Measurements from ENCODE around the gene PRICKLE2. TPM values are rescaled to one million over a fixed set of nuclear protein-coding genes. Genes with fewer than 3 reads are reported as not detected.

Gene PRICKLE2
- total and polyA plus RNA-seq, 3 donors from 2014 or later: 5.5 to 10.1 (median 9.1) TPM

DNA sequence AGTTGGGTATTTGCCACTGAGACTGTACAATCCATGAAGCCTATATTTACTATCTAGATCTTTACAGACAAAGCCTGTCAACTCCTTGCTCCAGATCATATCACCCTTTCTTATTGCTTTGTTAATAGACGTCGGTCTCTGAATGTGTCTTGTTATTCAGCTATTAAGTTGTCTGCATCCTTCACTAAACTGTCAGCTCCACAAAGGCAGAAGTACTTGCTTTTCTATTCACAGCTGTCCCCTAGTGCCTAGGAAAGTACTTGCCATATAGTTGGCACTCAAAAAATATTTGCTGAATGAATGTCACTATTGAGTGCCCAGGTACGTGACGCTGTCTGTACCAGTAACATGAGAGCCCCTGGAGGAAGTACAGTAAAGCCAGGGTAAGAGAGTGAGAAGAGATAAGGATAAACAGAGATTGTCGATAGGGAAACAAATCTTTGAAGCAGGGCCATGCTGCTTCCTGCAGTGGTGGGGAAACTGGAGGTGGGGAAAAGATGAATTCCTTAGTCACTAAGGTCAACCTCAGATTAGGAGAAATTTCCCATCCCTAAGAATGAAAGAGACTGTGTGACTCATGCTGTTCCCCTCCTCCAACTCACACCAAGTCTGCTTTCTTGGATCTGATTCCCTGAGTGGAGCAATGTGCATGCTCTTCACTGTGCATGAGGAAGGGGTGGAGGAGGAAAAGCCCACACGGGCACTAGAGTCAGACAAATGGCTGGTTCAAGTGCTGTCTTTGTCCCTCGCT, 36.3 kb downstream of the PRICKLE2 start:
- 61 to 63% methylated on average over 7 of the region's 7 CpGs for WGBS, 2 donors
- Histone ChIP-seq H3K27ac (no peak overlapping the region), H3K4me1 (peaks cover 8% of the 10 kb centered on the region), H3K4me3 (no peak overlapping the region), H3K27me3 (no peaks in the 10 kb centered on the region), H3K9me3 (no peaks in the 10 kb centered on the region), H3K36me3 (ENCODE audit: low read depth, missing control alignments) (no peaks in the 10 kb centered on the region)
- intact Hi-C loops (cut with DNase I; ENCODE audit: low total_unique reads): no loop called here
- TF ChIP-seq POLR2A (IDR thresholded peaks at IDR 0.05): no peak
- TF ChIP-seq, protein P1, sequence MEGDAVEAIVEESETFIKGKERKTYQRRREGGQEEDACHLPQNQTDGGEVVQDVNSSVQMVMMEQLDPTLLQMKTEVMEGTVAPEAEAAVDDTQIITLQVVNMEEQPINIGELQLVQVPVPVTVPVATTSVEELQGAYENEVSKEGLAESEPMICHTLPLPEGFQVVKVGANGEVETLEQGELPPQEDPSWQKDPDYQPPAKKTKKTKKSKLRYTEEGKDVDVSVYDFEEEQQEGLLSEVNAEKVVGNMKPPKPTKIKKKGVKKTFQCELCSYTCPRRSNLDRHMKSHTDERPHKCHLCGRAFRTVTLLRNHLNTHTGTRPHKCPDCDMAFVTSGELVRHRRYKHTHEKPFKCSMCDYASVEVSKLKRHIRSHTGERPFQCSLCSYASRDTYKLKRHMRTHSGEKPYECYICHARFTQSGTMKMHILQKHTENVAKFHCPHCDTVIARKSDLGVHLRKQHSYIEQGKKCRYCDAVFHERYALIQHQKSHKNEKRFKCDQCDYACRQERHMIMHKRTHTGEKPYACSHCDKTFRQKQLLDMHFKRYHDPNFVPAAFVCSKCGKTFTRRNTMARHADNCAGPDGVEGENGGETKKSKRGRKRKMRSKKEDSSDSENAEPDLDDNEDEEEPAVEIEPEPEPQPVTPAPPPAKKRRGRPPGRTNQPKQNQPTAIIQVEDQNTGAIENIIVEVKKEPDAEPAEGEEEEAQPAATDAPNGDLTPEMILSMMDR (IDR thresholded peaks at IDR 0.05): no peak
- DNase-seq: no peak

DNA sequence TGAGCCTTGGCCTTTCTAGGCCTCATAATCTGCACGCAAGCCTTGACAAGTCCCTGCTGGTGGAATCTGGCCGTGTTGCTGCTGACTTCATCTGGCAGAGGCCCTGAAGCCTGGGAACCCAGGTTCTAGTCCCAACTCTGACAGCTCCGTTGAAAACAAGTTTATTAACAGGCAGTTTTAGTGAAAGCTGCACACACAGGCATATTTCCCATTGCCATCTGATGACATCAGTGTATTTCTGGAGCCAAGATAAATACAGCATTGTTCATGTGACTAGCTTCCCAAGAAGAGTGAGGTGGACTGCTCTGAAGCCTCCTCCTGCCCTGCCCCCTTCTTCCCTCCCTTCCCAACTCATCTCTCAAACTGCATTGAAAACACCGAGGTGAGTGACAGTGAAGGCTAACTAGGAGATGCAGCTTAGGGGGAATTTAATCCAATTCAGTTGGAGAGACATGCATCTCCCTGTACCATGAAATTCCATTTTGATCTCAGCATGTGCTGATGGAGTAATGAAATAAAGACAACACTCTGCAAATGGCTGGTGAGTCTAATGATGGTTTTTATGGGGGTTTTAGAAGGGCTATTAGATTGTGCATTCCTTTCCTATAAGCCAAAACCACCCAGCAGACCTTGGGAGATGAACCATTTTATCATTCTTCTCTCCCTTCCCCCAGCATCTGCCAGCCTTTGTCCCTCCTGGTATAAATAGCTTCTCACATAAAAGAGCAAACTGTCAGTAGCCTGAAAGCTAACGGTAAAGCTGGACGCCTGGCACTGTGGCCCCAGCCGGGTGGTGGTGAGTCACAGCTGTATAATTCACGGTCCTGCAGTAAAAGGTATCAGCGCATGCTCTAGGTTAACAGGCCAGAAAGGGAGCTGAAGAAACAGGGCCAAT, 38.0 kb downstream of the PRICKLE2 start:
- Histone ChIP-seq H3K36me3 (ENCODE audit: low read depth, missing control alignments) (no peaks in the 10 kb centered on the region), H3K27ac (no peak overlapping the region), H3K9me3 (no peaks in the 10 kb centered on the region), H3K4me1 (peaks cover 8% of the 10 kb centered on the region), H3K27me3 (no peaks in the 10 kb centered on the region), H3K4me3 (no peak overlapping the region)
- intact Hi-C loops (cut with DNase I; ENCODE audit: low total_unique reads): no loop called here
- peak; percentile 54 for DNase-seq
- no peak for TF ChIP-seq POLR2A (IDR thresholded peaks at IDR 0.05)
- TF ChIP-seq, protein P1 (IDR thresholded peaks at IDR 0.05): no peak
- WGBS, 2 donors: 45 to 60% methylated on average over 9 of the region's 9 CpGs

DNA sequence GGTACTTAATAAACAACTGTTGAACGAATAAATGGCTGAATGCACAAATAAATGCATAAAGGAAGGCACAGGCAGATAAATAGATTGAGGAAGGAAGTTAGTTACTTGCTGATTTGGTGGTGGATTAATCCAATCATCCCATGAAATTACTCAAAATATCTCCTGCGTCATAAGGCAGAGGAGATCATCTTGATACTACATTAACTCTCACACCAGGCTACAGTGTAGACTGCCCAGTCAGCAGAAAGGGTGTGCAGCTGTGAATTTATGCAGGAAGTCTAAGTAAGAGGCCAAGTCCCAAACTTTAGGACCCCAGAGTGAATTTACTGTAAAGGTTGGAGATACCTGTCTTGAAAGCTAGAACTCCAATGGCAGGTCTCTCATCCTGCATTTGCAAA, 38.6 kb downstream of the PRICKLE2 start:
- peaks cover 8% of the 10 kb centered on the region for H3K4me1 ChIP-seq
- no peaks in the 10 kb centered on the region for H3K27me3 ChIP-seq
- H3K36me3 ChIP-seq (ENCODE audit: low read depth, missing control alignments): no peaks in the 10 kb centered on the region
- WGBS, 2 donors: 67 to 77% methylated on average over 2 of the region's 2 CpGs
- intact Hi-C loops (cut with DNase I; ENCODE audit: low total_unique reads): no loop called here
- H3K9me3 ChIP-seq: no peaks in the 10 kb centered on the region
- no peak overlapping the region for H3K4me3 ChIP-seq
- no peak for TF ChIP-seq POLR2A (IDR thresholded peaks at IDR 0.05)
- TF ChIP-seq, protein P1 (IDR thresholded peaks at IDR 0.05): no peak
- H3K27ac ChIP-seq: no peak overlapping the region
- no peak for DNase-seq

DNA sequence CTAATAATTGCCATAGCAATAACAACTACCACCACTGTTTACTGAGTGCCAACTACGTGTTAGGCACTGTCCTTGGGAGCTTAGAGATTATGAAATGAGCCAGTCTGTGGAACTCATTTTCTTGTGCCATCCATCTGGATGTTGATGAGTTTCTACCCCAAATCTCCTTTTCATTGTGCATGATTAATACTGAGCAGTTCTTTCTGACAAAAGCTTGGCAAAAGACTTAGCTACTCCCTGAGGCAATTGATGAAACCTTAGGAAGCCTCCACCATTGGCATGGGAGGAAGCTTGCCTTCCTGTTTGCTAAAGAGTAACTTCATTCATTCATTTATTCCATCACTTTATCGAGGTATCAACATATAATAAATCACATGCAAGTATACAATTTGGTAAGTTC, 39.8 kb downstream of the PRICKLE2 start:
- no peak overlapping the region for H3K27ac ChIP-seq
- DNase-seq: no peak
- intact Hi-C loops (cut with DNase I; ENCODE audit: low total_unique reads): no loop called here
- WGBS, 2 donors: 80 to 84% methylated on average over 2 of the region's 2 CpGs
- H3K9me3 ChIP-seq: no peaks in the 10 kb centered on the region
- no peaks in the 10 kb centered on the region for H3K27me3 ChIP-seq
- H3K4me3 ChIP-seq: no peak overlapping the region
- no peaks in the 10 kb centered on the region for H3K36me3 ChIP-seq (ENCODE audit: low read depth, missing control alignments)
- TF ChIP-seq, protein P1 (IDR thresholded peaks at IDR 0.05): no peak
- no peak for TF ChIP-seq POLR2A (IDR thresholded peaks at IDR 0.05)
- peaks cover 8% of the 10 kb centered on the region for H3K4me1 ChIP-seq

Measured in testis (tissue), 3 donors.